Transverse colon (tissue), 4 donors: ENCODE measurements around the gene RCAN1. TPM values are rescaled to one million over a fixed set of nuclear protein-coding genes. Genes with fewer than 3 reads are reported as not detected.
"Not testable (repeated sequence)": the region's sequence is repeated elsewhere in the genome, so short reads cannot be mapped to it uniquely, and the experiment has no call there.

Experiments used
- DNase-seq: peaks from one replicate; pipeline ENCODE4 v3.0.0-alpha.2; 2019
- H3K27ac ChIP-seq, 4 donors: fragments of 200-600 bp; sonication (generic); 2 replicates each; pipeline ENCODE4 v1.5.1; 2016 to 2018; ENCODE audit warnings: inconsistent platforms in 4 of 4
- H3K27me3 ChIP-seq: fragments of 200-600 bp; sonication (generic); 2 replicates; pipeline ENCODE4 v1.5.1; 2017; ENCODE audit warnings: inconsistent platforms
- H3K36me3 ChIP-seq, 4 donors: fragments of 200-600 bp; sonication (generic); 2 replicates each; pipeline ENCODE4 v1.5.1; 2017 to 2019; ENCODE audit warnings: inconsistent platforms in 4 of 4
- H3K4me1 ChIP-seq, 4 donors: fragments of 200-600 bp; sonication (generic); 2 replicates each; pipeline ENCODE4 v1.5.1; 2017 to 2020; ENCODE audit warnings: inconsistent platforms in 4 of 4
- H3K4me3 ChIP-seq, 4 donors: fragments of 200-600 bp; sonication (generic); 1 replicate in 1 of 4; 2 replicates in 3 of 4; pipeline versions ENCODE4 v1.5.1 to v1.6.1; 2017 to 2019; ENCODE audit warnings: inconsistent platforms in 4 of 4
- H3K9me3 ChIP-seq, 2 donors: fragments of 200-600 bp; sonication (generic); 2 replicates each; pipeline ENCODE4 v1.5.1; 2017 to 2019; ENCODE audit warnings: inconsistent platforms in 2 of 2
- CTCF ChIP-seq, 5 experiments: fragments of 200-600 bp in 3 of 5; fragments of 450-650 bp in 2 of 5; sonication (generic) in 3 of 5; IDR thresholded peaks; 1 replicate in 2 of 5; 2 replicates in 3 of 5; pipeline ENCODE4 v1.5.1; 2016 to 2017; ENCODE audit warnings: antibody characterized with exemption in 5 of 5, inconsistent platforms in 3 of 5, mild to moderate bottlenecking in 2 of 5, moderate library complexity in 1 of 5
- EP300 ChIP-seq: sonication (generic); formaldehyde crosslinking; IDR thresholded peaks from one replicate; pipeline ENCODE4 v1.6.1; 2017; ENCODE audit warnings: antibody characterized with exemption, low read depth
- POLR2A ChIP-seq: fragments of 450-650 bp; IDR thresholded peaks from one replicate; pipeline ENCODE4 v1.6.1; 2016; ENCODE audit warnings: antibody characterized with exemption, mild to moderate bottlenecking, moderate library complexity
- POLR2AphosphoS5 ChIP-seq, 3 donors: sonication (generic); formaldehyde crosslinking; IDR thresholded peaks; one replicate each; pipeline ENCODE4 v1.6.1; 2016; ENCODE audit warnings: antibody characterized with exemption in 3 of 3
- WGBS, 2 donors: methylation state at CpG; one replicate each; pipeline ENCODE4 v1.1.5; 2018; ENCODE audit warnings: low coverage in 1 of 2; 5-methylcytosine and 5-hydroxymethylcytosine counted together
- in situ Hi-C, 4 donors: fragments of 200-750 bp; cut with MboI; loops; one replicate each; pipeline versions ENCODE4 v1.15.0 to v1.15.1; 2017; ENCODE audit warnings: low sequenced_read_pairs in 3 of 4, low pct_ligation_motif_present in 1 of 4, low pct_unique_long_range_greater_than_20kb in 1 of 4
- intact Hi-C: fragments of 100-400 bp; cut with DNase I; formaldehyde crosslinking; loops from one replicate; pipeline ENCODE4 v1.15.1; 2023; ENCODE audit warnings: low total_unique reads
- total RNA-seq, 4 donors: library from RNA; depleted of rRNA; stranded (reverse); fragments of >200 nt; gene quantifications; one replicate each; pipeline ENCODE4 v1.1.0, GENCODE V29; 2016

Gene RCAN1
- total RNA-seq, 4 donors from 2014 or later: 39.5 to 68.8 (median 57.8) TPM

GRCh38 chr21:34565238-34565637, 49.7 kb downstream of the RCAN1 start:
- Histone ChIP-seq H3K36me3 (no peaks in the 10 kb centered on the region), H3K27me3 (no peaks in the 10 kb centered on the region), H3K9me3 (no peaks in the 10 kb centered on the region), H3K4me1 (peaks cover 0 to 12% (median 9%) of the 10 kb centered on the region in 4 donors), H3K27ac (no peak overlapping the region), H3K4me3 (no peak overlapping the region)
- 83 to 93% methylated on average over 3 to 4 of the region's 4 CpGs for WGBS, 2 donors
- no peak for DNase-seq
- intact Hi-C loops (no loop called here), in situ Hi-C loops (no loop called here)
- TF ChIP-seq POLR2AphosphoS5 (IDR thresholded peaks at IDR 0.05): no peak
- no peak for TF ChIP-seq CTCF (IDR thresholded peaks at IDR 0.05)
- TF ChIP-seq POLR2A: no peak
- TF ChIP-seq EP300: no peak

GRCh38 chr21:34563370-34563769, 51.5 kb downstream of the RCAN1 start:
- H3K36me3 ChIP-seq, H3K27me3 ChIP-seq, DNase-seq, in situ Hi-C loops, H3K27ac ChIP-seq, H3K4me1 ChIP-seq, intact Hi-C loops, H3K9me3 ChIP-seq, H3K4me3 ChIP-seq: not testable (repeated sequence)
- 86 to 90% methylated on average over 1 to 2 of the region's 2 CpGs for WGBS, 2 donors

GRCh38 chr21:34561806-34562205, 53.1 kb downstream of the RCAN1 start:
- intact Hi-C loops: no loop called here
- WGBS, 2 donors: 83 to 93% methylated on average over 5 to 7 of the region's 7 CpGs
- DNase-seq: no peak

GRCh38 chr21:34560609-34561008, 54.3 kb downstream of the RCAN1 start:
- H3K27ac ChIP-seq: no peak overlapping the region
- no peak for DNase-seq
- intact Hi-C loops: no loop called here
- H3K9me3 ChIP-seq: no peaks in the 10 kb centered on the region
- WGBS, 2 donors: 0 to 67% methylated on average over 1 of the region's 1 CpG
- no peak overlapping the region for H3K4me3 ChIP-seq
- no peaks in the 10 kb centered on the region for H3K27me3 ChIP-seq
- in situ Hi-C loops: no loop called here
- TF ChIP-seq POLR2A (no peak), EP300 (no peak), POLR2AphosphoS5 (IDR thresholded peaks at IDR 0.05) (no peak), CTCF (IDR thresholded peaks at IDR 0.05) (no peak)
- no peaks in the 10 kb centered on the region for H3K4me1 ChIP-seq
- H3K36me3 ChIP-seq: no peaks in the 10 kb centered on the region

More at GRCh38 chr21:34561806-34562205, 53.1 kb downstream of the RCAN1 start:
- in situ Hi-C loops: no loop called here
- H3K9me3 ChIP-seq: no peaks in the 10 kb centered on the region
- H3K4me3 ChIP-seq: no peak overlapping the region
- no peaks in the 10 kb centered on the region for H3K36me3 ChIP-seq
- H3K27ac ChIP-seq: no peak overlapping the region
- TF ChIP-seq CTCF (IDR thresholded peaks at IDR 0.05) (no peak), POLR2A (no peak)
- no peaks in the 10 kb centered on the region for H3K27me3 ChIP-seq
- no peaks in the 10 kb centered on the region for H3K4me1 ChIP-seq

GRCh38 chr21:34560021-34560420, 54.9 kb downstream of the RCAN1 start:
- no peak for DNase-seq
- WGBS, 2 donors: 90 to 94% methylated on average over 5 of the region's 5 CpGs
- H3K27ac ChIP-seq: no peak overlapping the region
- in situ Hi-C loops (no loop called here), intact Hi-C loops (no loop called here)
- H3K36me3 ChIP-seq: no peaks in the 10 kb centered on the region
- no peaks in the 10 kb centered on the region for H3K4me1 ChIP-seq
- no peaks in the 10 kb centered on the region for H3K27me3 ChIP-seq
- TF ChIP-seq POLR2AphosphoS5 (IDR thresholded peaks at IDR 0.05) (no peak), EP300 (no peak), POLR2A (no peak), CTCF (IDR thresholded peaks at IDR 0.05) (no peak)
- H3K9me3 ChIP-seq: no peaks in the 10 kb centered on the region
- no peak overlapping the region for H3K4me3 ChIP-seq
